DMS153 (cell line): ENCODE results near the gene POLH.
"Not testable (repeated sequence)": the region's sequence is repeated elsewhere in the genome, so short reads cannot be mapped to it uniquely, and the experiment has no call there.

ENCODE experiments used
- DNase-seq: peaks from one replicate; lab custom pipeline; 2025; lab: John Stamatoyannopoulos, UW

POLH gene

DNA sequence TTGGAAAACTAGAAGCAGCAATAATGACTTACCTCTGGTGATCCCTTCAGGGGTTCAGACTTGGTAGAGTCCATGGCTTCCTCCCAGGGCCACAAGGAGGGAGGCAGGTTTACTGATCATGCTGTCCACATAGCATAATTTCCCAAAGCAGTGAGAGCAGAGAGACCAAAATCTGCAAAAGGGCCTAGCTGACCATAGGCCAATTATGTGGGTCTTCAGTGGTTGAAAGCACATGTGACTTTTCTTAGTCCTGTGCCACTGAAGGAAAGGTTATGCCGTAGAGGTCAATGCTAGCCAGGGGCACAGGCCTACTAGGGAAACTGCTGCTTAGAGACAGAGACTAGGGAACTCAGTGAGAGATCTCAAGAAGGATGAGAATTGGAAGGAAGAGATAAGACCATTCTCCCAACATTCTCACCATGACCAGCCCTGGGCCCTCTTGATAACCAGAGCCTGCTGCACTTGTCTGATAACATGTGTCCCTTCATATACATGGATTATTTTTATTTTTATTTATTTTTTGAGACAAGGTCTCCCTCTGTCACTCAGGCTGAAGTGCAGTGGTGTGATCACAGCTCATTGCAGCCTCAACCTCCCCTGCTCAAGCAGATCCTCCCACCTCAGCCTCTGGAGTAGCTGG, 55.1 kb downstream of the POLH start:
- no peak for DNase-seq

DNA sequence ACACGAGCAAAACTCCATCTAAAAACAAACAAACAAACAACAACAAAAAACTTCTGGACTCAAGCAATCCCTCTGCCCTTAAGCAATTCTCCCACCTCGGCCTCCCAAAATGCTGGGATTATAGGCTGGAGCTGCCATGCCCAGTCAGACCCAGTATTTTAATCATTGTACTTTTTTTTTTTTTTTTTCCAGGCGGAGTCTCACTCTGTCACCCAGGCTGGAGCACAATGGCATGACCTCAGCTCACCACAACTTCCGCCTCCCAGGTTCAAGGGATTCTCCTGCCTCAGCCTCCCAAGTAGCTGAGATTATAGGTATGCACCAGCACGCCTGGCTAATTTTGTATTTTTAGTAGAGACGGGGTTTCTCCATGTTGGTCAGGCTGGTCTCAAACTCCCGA, 57.0 kb downstream of the POLH start:
- DNase-seq = not testable (repeated sequence)

DNA sequence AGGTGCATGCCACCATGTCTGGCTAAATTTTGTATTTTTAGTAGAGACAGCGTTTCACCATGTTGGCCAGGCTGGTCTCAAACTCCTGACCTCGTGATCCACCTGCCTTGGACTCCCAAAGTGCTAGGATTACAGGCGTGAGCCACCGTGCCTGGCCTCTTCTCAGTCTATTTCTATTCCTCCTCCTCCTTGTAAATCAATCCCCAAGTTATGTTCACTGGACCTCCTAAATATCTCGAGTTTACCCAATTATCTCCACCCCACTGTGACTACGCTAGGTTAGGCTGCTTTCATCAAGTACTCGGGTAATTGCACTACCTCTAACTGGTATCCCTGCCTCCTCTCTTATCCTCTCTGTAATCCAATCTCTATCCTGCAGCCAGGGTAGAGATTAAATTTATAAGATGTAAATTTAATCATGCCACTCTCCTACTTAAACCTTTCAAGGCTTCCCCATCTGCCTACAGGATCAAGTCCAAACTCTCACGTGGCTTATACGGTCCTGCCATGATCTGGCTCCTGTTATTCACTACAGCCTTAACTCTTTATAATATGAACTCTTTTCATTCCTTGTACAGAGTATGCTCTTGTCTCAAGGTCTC, 58.8 kb downstream of the POLH start:
- no peak for DNase-seq

DNA sequence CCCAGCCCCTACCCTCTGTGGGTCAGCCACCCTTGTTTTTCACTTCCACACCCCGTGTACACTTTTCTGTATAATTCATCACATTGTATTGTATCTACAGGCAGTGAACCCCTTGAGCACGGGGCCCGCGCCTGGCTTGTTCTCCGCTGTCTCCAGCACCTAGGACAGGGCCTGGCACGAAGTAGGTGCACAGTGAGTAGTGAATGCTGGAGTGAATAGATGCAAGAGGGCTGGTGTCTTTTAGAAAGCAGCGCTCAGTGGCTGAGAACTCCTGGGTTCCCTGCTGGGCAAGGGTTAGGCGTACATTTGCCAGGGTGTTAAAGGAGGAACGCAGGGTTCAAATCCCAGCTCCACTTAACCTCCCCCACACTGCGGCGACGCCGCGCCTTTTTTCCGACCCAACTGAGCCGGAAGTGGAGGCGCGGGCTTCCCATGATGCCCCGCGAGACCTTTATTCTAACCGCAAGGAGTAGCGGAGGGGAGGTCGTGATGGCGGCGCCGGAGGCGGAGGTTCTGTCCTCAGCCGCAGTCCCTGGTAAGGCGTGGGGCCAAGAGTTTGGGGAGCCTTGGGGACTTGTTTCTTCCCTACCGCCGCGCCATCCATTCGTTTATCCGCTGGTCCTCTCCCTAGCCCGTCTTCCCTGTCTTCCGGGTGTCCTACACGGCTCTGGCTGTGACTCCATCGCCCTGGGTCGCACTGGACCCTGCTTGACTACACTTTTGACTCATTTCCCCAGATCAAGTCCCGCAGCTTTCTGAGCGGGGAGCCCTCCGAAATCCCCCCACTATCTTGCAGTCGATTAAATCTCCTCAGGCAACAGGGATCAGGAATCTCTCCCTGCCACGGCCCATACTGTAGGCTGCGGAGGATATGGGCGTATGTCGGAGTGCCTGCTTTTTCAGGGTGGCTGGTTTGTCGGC, 59.7 kb downstream of the POLH start, which contains the start of gene MAD2L1BP:
Gene MAD2L1BP (plus strand): TSS at position 454 of the 921 bp plus-strand sequence. CDS start 36 bp downstream, at position 490.
- peak; percentile 60 for DNase-seq

DNA sequence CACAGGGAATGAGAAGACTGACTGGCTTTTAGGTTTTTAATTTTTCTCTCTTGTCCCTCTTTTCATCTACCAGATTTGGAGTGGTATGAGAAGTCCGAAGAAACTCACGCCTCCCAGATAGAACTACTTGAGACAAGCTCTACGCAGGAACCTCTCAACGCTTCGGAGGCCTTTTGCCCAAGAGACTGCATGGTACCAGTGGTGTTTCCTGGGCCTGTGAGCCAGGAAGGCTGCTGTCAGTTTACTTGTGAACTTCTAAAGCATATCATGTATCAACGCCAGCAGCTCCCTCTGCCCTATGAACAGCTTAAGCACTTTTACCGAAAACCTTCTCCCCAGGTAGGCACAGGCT, 60.3 kb downstream of the POLH start:
- DNase-seq = no peak

DNA sequence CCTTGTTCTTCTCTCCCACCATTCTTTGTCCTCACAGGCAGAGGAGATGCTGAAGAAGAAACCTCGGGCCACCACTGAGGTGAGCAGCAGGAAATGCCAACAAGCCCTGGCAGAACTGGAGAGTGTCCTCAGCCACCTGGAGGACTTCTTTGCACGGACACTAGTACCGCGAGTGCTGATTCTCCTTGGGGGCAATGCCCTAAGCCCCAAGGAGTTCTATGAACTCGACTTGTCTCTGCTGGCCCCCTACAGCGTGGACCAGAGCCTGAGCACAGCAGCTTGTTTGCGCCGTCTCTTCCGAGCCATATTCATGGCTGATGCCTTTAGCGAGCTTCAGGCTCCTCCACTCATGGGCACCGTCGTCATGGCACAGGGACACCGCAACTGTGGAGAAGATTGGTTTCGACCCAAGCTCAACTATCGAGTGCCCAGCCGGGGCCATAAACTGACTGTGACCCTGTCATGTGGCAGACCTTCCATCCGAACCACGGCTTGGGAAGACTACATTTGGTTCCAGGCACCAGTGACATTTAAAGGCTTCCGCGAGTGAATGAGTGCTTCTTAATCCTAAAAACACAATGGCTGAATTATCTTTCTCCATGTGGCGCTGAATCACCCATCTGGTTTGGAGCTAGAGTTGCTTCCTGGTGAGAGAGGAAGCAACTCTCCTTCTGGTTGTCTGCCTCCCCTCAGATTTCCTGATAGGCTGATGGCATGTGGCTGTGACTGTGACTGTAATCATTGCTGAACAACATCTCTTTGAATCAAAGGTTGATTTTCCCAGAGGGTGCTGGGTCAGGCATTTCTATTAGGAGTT, 64.2 kb downstream of the POLH start:
- no peak for DNase-seq

DNA sequence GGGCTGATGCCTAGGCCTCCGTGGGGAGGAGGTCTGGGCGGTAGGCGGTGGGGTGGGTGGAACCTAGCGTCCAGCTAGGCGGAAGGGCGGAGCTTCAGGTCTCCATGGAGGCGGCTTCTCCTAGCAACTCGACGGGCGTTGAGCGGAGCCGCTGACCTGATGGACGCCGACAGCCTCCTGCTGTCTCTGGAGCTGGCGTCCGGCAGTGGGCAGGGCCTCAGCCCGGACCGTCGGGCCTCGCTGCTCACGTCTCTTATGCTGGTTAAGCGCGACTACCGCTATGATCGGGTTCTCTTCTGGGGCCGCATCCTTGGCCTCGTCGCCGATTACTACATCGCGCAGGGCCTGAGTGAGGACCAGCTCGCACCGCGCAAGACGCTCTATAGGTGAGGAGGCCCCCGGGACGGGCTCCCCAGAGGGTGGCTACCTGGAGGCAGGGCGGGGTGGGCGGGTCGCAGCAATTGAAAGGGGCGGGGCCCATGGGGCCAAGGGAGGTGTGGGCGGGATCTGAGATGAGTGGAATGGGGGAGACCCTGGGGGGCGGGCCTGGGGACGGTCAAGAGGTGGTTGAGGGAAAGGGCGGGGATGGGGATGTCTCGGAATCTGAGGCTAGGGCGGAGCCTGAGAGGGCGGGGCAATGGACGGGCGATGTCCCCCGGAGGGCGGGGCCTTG, 69.1 kb downstream of the POLH start, which contains the start of gene RSPH9:
Gene RSPH9 (plus strand): TSS at position 97 of the 673 bp plus-strand sequence. CDS start 63 bp downstream, at position 160.
- DNase-seq = peak; percentile 17

DNA sequence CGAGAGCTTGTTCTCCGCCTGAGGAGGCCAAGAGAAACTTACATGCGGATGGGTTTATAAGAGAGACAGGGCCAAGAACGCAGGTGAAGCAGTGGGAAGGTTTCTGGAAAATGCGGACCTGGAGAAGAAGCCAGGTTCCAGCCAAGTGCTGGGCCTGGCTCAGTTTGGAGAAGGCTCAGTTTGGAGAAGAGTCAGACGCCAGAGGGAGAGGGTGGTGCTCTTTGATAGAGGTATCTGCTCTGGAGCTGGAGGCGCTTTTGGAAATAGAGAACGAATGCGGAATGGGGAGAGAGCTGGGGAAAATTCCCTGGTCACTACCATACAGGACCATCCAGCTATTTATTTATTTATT, 69.6 kb downstream of the POLH start:
- DNase-seq = no peak

DNA sequence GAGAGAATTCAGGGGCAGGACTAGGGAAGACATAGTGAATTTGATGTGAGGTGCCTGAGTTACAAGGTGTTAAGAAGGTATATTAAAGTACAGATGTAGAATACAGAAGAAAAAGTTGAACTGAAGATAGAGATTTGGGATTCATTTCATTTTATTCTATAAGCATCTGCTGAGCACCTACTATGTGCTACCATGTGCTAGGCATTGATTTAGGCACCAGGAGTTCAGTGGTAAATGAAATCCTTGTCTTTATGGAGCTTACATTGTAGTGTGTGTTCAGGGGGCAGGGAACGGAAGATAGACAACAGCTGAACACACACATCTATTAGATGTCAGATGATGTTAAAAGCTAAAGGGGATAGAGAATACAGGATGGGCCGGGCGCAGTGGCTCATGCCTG, 71.6 kb downstream of the POLH start:
- no peak for DNase-seq

DNA sequence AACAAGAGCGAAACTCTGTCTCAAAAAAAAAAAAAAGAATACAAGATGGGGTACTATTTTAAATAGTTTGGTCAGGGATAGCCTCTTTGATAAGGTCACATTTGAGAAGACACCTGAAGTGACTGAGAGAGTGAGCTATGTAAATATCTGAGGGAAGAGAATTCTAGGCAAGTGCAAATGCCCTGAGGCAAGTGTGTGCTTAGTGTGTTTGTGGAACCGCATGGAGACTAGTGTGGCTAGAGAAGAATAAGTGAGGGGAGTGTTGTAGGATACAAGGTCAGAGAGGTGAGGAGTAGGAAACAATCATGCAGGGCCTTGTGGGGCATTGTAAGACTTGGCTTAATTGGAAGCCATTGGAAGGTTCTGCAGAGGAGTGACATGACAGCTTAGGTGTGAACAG, 72.3 kb downstream of the POLH start:
- no peak for DNase-seq

DNA sequence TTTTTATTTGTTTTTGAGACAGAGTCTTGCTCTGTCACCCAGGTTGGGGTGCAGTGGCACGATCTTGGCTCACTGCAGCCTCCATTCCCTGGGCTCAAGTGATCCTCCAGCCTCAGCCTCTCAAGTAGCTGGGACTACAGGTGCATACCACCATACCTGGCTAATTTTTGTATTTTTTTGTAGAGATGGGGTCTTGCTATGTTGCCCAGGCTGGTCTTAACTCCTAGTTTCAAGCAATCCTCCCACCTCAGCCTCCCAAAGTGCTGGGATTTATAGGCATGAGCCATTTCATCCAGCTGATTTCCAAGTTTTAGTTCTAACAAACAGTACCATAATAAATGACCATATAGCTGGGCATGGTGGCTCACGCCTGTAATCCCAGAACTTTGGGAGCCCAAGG, 76.8 kb downstream of the POLH start:
- not testable (repeated sequence) for DNase-seq

DNA sequence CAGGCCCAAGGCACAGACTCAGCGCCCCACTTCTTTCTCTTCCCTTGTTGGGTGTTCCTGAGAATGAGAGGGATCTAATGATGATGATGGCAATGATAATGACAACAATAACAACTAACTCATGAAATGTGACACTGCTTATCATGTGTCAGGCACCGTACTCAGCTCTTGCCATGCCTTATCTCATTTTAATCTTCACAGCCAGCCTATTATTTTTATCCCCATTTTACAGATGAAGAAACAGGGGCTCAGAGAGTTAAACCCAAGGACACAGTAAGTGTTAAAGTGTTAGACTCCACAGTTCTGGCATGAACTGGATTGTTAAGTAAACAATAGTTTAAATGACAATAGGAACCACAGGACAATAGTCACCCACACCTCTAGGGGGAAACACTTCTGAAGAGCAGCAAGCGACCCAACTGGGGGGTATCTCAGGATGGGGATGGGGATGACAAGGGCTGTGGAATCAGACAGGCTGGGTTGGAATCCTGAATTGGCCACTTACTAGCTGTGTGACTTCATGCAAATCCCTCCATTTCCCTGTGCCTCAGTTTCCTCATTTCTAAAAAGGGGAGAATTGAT, 81.3 kb downstream of the POLH start:
- DNase-seq = no peak

DNA sequence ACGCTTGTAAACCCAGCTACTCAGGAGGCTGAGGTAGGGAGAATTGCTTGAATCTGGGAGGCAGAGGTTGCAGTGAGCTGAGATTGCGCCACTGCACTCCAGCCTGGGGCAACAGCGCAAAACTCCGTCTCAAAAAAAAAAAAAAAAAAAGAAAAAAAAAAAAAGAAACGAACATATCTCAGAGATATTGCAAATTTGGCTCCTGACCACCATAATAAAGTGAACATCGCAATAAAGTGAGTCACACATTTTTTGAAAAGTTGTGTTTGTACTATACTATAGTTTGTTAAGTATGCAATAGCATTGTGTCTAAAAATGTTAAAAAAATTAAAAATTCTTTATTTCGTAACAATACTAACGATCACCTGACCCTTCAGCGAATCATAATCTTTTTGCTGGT, 82.2 kb downstream of the POLH start:
- DNase-seq = no peak

DNA sequence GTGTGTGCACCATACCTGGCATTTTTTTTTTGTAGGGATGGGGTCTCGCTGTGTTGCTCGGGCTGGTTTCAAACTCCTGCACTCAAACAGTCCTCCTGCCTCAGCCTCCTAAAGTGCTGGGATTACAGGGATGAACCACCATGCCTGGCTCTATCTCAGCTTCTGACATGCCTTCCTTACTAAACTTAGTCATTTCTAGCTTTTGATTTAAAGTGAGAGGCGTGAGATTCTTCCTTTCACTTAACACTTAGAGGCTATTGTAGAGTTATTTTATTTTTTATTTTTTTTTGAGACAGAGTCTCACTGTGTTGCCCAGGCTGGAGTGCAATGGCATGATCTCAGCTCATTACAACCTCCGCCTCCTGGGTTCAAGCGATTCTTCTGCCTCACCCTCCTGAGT, 87.0 kb downstream of the POLH start:
- DNase-seq = not testable (repeated sequence)
